GOT3 (cell line): ENCODE measurements around the gene LMF2.

Experiments
- DNase-seq: peaks from one replicate; lab custom pipeline; 2025; ENCODE audit warnings: mixed read lengths; lab: John Stamatoyannopoulos, UW

Gene LMF2

GRCh38 chr22:50465066-50465930 is 42.2 kb downstream of the LMF2 start:
- no peak for DNase-seq

GRCh38 chr22:50464451-50464850 is 43.1 kb downstream of the LMF2 start:
- no peak for DNase-seq

GRCh38 chr22:50463188-50463900 is 44.2 kb downstream of the LMF2 start:
- no peak for DNase-seq

- DNase-seq, result no peak
Observed at GRCh38 chr22:50461979-50462540, 45.4 kb downstream of the LMF2 start.

- no peak for DNase-seq
Observed at GRCh38 chr22:50461536-50461935, 46.0 kb downstream of the LMF2 start.

- DNase-seq, result no peak
Observed at GRCh38 chr22:50460938-50461337, 46.6 kb downstream of the LMF2 start.

GRCh38 chr22:50459496-50460140 is 47.9 kb downstream of the LMF2 start:
- DNase-seq, result no peak

GRCh38 chr22:50459016-50459415 is 48.5 kb downstream of the LMF2 start:
- DNase-seq, result no peak

GRCh38 chr22:50456466-50457234 is 50.9 kb downstream of the LMF2 start:
- DNase-seq, result no peak

GRCh38 chr22:50456026-50456425 is 51.5 kb downstream of the LMF2 start:
- DNase-seq, result no peak

GRCh38 chr22:50455201-50455600 is 52.3 kb downstream of the LMF2 start:
- no peak for DNase-seq

GRCh38 chr22:50454556-50455075 is 52.9 kb downstream of the LMF2 start:
- DNase-seq, result no peak
